ENCODE data around the gene GTF2I.
A peak's percentile ranks its signal among the peaks of the same experiment; 100 is the strongest.
"Not testable (repeated sequence)": the region's sequence is repeated elsewhere in the genome, so short reads cannot be mapped to it uniquely, and the experiment has no call there.

The GTF2I gene

DNA sequence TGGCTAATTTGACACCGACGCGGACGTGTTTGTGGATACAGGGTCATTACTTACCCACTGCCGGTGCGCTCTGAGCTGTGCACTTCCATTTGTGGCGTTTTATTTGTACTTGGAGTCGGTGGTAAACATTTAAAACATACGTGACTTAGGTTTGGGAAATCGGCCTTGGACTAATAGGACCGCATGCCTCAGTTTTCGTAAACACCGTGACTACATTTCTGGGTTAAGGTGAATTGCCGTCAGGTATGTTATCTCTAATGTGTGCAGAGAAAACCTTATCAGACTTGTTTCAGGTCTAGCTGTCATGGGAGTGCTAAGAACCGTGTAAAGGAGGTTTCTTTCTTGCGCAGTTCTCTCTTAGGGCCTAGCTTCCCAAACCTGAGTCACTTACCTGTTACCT is 64.6 kb downstream of the GTF2I start:
- FAIRE-seq (no peak), DNase-seq (ENCODE audit: insufficient read length, low spot score) (no peak)
- TF ChIP-seq POLR2A (IDR thresholded peaks at IDR 0.05; ENCODE audit: low read depth, low read length): no peak

DNA sequence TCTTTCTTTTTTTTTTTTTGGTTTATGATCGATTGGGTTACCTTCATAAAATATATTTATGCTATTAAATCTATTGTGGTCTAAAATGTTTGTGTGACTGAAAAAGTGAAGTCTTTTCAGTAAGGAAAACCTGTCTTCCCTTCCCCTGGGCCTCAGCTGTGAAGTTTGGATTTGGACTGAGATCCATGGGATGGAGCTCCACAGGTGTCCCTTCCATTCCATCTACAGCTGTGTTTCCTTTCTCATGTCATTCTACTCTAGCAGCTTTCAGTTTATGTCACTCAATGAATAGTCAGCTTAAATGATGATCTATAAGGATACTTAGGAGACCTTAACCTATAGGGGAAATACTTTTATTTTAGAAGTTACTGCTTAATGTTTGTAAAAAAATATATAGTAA is 68.3 kb downstream of the GTF2I start:
- TF ChIP-seq POLR2A (IDR thresholded peaks at IDR 0.05; ENCODE audit: low read depth, low read length): no peak
- FAIRE-seq (peak; percentile 27), DNase-seq (ENCODE audit: insufficient read length, low spot score) (no peak)

DNA sequence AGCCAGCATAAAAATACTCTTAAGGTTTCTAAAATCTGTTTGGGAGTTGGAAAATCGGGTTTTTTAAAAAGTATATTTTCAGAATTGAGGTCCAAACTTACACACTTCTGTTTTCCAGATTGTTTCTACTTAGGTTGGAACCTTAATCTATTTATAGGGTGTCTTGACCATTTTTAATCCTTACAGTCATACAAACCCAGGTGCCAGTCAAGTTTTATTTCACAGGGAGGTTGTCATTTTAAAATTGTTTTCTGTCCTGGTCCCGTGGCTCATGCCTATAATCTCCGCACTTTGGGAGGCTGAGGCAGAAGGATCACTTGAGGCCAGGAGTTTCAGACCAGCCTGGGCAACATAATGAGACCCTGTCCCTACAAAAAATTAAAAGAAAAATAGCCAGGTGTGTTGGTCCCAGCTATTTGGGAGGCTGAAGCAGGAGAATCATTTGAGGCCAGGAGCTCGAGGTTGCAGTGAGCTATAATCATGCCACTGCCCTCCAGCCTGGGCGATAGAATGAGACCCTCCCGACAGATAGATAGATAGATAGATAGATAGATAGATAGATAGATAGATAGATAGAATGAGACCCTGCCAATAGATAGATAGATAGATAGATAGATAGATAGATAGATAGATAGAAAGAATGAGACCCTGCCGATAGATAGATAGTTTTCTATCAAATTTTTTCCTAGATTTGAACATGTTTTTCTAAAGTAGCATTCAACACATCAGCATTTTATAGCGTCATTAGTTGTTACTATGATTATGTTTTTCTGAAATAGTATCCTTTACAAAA is 69.0 kb downstream of the GTF2I start:
- no peak for TF ChIP-seq POLR2A (IDR thresholded peaks at IDR 0.05; ENCODE audit: low read depth, low read length)
- DNase-seq (ENCODE audit: insufficient read length, low spot score) (no peak), FAIRE-seq (no peak)

DNA sequence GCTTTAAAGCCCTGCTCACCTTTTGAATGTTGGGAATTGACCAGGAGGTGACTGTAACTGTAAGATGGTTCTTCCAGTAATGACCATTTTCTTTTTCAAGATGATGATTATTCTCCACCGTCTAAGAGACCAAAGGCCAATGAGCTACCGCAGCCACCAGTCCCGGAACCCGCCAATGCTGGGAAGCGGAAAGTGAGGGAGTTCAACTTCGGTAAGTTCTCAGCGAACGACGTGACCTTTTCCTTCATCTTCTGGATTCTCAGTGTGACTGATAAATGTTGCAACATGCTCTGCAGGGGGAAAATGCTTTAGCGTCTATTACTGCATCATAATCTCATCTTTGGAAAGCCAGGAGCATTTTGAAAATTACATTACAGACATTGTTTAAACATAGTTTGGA is 71.2 kb downstream of the GTF2I start:
- not testable (repeated sequence) for FAIRE-seq; DNase-seq (ENCODE audit: insufficient read length, low spot score)

DNA sequence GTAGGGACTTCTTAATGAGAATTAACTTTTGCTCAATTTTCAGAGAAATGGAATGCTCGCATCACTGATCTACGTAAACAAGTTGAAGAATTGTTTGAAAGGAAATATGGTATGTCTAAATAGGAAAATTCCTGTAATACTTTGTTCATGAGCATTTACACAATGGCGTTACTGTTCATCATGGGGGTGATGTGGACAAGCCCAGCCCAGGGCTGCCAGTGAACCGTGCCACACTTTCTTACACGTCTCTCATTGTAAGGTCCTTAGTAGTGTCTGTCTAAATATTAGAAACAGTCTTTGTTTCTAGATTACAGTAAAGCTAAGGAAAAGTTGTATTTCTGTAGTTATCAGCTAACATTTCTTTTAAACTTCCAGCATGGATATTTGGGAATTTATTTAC is 72.7 kb downstream of the GTF2I start:
- not testable (repeated sequence) for DNase-seq (ENCODE audit: insufficient read length, low spot score); FAIRE-seq

DNA sequence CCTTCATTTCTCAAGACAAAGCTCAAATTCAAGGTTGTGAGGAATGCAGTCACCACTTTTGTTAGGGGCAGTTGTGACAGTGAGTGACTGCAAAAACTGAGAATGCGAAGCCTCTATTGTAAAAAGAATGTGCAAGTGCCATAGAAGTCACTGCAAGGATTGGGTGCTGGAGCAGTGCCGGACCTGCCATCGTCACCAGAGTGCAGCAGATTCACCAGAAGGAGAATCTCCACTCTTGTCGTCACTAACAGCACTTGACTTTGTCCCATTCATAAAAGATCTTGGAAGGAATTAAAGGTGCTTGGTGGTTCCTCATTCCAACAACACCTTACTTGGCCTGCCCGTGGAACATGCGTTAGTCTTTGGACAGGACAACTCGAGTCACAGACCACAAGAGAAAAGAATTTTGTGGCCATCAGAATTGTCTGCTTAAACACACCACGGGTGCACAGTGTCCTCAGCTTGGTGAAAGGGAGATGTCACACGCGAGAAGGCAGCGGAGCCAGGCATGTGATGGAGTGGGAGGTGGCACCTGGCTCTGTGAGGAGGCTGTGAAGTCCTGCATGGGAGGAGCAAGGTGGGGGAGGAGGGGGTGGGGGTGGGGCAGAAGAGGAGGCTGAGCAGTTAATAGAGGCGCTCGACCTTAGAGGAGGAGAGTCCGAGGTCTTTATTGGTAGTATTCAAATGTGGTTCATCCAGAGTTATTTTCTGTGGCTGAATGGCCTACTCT is 82.6 kb downstream of the GTF2I start:
- not testable (repeated sequence) for DNase-seq (ENCODE audit: insufficient read length, low spot score); FAIRE-seq

DNA sequence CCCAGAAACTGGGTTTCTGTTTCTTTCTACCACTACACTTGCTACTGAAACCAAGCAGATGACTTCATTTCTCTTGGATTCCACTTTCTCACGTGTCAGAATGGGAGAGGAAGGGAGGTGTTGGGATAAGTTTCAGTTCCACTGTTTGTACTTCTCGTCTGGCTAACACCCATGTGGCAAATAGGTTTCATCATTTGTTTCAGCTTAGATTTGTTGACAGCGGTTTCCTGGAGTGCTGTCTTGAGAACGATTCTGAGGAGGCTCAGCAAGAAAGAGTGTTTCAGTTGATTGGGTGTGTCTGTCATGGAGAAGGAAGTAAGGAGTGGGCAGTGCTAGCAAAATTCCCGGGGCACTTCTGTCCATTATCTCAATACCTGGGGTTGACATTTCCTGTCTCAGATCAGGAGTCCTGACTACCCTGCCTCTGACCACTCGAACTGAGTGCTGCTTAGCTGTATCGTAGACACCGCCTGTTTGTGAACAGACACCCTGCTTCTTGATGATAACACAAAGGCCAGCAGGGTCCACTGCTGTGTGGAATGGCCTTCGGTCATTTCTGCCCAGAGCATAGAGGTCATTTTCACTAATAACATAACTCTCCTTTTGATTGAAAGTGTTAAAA is 86.5 kb downstream of the GTF2I start:
- FAIRE-seq; DNase-seq (ENCODE audit: insufficient read length, low spot score): not testable (repeated sequence)

DNA sequence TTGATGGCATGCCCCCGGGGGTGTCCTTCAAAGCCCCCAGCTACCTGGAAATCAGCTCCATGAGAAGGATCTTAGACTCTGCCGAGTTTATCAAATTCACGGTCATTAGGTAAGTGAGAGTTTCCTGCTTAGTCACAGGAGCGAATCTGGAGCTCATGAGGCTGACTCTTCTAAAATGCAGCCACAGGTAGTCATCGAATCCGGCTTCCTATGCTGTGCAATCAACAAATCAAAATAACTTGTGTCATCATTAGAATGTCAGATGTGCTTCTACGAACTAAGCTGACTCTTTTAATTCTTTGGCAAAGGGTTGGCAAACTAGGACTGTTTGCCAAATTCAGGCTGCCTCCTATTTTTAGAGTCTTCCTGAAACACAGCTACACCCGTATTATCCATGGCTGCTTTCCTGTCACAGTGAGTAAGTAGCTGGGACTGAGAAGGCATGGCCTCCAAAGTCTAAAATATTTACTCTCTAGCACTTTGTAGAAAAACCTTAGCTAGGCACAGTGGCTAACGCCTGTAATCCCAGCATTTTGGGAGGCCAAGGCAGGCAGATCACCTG is 96.5 kb downstream of the GTF2I start:
- FAIRE-seq; DNase-seq (ENCODE audit: insufficient read length, low spot score): not testable (repeated sequence)

DNA sequence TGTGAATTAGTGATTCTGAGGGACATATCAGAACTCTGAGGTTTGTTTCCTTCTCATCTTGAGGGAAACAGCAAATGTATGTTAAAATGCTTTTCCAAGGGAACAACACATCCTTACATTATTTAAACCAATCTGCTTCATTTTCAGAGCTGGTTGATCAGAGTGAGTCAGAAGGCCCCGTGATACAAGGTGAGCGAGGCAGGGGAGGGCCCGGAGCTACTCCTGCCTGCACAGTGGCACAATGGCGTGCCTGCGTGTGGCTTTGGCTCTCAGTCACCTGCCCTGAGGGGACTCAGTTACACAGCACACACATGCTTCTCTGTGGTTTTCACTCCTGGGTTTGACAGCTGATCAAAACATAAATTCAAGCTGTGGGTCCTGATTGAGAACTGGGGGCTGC is 99.2 kb downstream of the GTF2I start:
- DNase-seq (ENCODE audit: insufficient read length, low spot score); FAIRE-seq: not testable (repeated sequence)

DNA sequence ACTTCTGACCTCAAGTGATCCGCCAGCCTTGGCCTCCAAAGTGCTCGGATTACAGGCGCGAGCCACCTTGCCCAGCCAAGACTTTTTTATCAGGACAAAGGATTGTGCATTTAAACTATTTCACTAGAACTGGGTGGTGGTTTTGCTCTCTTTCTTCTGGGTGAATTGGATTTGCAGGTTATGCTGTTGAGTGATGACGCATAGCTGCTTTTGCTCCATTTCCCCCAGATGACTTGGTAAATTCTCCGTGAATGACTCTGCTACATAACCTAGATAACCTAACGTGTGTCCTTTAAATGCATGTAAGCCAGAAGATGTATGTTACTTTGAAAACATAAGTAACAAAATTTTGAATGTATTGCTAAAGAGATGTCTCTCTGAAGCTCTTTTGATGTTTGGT is 100.8 kb downstream of the GTF2I start:
- not testable (repeated sequence) for FAIRE-seq; DNase-seq (ENCODE audit: insufficient read length, low spot score)

DNA sequence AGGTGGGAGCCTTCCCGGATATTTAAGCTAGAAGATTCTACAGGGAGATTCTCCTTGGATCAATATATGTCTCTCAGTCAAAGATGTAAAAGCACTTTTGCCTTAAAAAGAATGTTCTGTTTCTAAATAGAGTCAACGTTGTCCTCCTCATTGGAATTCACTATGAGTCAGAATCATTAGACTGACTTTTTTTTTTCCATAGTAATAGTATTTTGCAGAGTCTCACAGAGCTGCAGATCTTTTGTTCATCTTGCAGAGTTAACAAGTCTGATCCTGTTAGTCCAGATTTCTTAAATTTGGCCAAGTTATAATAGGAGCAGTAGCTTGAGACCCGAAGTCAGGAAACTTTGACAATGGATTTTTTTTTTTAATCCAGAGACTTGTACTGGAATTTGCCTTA is 101.5 kb downstream of the GTF2I start:
- FAIRE-seq: not testable (repeated sequence)

DNA sequence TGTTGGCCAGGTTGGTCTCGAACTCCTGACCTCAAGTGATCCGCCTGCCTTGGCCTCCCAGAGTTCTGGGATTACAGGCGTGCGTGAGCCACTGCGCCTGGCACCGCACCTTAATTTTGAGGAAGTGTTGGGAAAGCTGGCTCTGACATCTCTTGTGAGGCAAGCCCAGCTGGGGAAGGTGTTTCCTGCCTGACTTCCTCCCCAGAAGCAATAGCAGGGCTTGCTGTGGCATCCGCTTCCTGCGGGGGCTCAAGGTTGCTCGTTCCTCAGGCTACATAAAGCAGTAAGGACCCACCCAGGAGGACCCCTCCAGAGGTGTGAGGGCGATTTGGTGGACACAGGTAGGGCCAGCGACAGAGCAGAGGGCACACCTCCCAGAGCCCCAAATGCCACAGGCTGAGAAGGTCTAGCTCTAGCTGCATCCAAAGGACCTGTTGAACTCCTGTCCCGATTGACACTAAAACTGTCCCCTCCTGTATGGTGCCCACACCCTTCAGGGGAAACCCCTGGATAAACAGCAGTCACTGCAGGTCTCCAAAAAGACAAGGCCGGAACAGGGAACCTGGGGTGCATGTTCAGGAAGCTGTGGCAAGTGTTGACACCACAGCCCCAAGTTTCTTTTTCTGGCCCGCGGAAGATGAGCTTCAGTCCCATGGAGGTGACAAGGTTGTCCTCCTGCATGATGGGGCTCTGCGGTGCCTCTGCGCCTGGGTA is 107.8 kb downstream of the GTF2I start:
- not testable (repeated sequence) for DNase-seq (ENCODE audit: insufficient read length, low spot score); FAIRE-seq

More for the DNA sequence above, 101.5 kb downstream of the GTF2I start:
- DNase-seq (ENCODE audit: insufficient read length, low spot score): not testable (repeated sequence)

DNA sequence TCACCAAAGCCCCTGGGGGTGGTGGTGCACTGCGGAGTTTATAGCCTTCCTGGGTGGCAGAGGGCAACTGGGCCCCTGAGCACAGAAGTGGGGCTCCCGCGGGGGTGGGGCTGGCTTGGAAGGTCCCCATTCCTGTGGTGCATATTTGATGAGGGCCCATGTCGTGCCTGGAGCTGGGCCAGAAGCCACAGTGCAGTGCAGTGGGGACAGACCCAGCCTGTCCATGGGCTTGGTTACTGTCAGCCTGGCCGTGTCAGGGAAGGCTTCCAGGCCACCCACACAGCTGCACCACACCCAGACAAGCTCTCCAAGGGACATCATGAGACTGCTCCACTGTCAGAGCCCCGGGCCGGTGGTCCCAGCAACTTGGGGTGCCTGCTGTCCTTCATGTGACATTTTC is 109.0 kb downstream of the GTF2I start:
- FAIRE-seq; DNase-seq (ENCODE audit: insufficient read length, low spot score): not testable (repeated sequence)

DNA sequence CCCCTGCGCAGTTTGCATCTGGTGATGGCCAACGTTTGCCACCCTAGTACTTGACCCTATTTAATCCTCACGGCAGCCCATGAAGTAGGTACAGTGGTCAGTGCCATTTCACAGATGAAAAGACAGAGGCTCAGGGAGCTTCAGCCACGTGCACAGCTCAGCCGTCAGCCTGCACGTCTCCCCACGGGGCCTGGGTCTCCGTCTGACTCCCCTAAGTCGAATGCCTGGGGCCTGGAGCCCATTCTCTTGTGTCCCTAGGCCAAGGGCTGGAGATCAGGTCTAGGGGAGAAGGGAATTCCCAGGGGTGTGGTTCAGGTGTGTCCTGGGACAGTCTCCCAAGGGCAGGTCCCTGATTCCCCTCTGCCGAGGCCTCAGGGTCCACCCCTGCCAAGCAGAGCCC is 109.5 kb downstream of the GTF2I start:
- not testable (repeated sequence) for DNase-seq (ENCODE audit: insufficient read length, low spot score); FAIRE-seq

DNA sequence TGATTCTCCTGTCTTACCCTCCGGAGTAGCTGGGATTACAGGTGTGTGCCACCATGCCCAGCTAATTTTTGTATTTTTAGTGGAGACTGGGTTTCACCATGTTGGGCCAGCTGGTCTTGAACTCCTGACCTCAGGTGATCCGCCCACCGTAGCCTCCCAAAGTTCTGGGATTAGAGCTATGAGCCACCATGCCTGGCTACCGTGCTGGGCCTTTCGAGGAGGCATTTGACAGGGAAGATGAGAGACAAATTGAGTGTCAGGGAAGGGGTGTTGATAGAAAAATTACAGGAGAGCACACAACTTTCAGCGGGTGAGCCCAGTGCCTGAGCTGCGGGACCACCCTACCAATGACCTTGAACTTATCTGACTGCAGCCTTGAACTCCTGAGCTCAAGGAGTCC is 112.5 kb downstream of the GTF2I start:
- not testable (repeated sequence) for DNase-seq (ENCODE audit: insufficient read length, low spot score); FAIRE-seq

DNA sequence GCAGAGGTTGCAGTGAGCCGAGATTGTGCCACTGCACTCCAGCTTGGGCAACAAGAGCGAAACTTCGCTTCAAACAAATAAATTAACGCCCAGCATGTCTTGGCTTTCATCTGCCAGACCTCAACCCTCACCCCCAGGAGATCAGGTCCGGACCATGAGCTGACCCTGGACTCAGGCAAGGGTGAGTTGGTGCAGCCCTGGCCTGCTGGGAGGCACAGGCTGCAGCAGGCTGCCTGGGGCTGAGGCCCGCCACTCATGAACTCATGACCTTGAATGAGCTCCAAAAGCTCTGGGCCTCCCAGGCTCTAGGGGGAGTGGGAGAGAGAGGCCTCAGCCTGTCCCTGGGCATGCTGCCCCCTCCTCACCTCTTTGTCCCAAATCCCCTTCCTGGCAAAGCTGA is 114.6 kb downstream of the GTF2I start:
- DNase-seq (ENCODE audit: insufficient read length, low spot score); FAIRE-seq: not testable (repeated sequence)

DNA sequence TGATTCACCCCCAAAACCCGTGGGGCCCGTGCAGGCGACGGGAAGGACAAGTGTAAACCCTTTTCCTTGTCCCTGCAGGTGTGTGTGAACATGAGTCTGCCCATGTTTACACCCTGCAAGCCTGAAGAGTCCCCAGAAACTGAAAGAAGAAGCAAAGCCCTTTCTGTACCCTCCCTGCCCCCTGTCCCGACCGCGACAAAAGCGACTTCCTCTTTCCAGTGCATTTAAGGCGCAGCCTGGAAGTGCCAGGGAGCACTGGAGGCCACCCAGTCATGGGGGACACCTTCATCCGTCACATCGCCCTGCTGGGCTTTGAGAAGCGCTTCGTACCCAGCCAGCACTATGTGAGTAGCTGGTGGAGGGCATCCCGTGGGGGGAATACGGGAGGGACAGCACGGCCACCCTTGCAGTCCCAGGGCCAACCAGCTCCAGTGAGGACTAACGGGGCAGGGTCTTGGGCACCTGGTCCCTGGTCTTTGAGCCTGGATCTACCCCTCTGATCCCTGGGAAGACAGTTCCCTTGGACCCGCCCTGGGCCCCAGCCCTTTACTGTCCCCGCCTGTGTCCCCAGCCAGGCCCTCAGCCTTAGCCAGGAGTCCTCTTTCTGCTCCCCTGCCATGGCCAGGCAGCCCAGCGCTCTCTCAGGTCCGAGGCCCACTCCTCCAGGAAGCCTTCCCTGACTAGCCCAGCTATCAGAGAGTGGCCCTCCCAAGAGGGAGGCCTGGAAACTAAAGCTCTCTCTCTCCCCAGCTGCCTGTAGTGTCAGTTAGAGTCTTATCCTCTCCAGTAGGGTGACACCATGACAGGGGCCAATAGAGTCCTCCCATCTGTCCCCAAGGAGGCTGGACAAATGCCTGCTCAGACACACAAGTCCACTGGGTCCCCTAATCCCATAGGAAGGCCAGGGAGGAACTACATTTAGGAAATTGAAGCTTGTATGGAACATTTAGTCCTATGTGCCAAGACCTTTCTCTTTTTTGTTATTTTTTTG is 116.5 kb downstream of the GTF2I start, which contains the start of gene NCF1:
Gene NCF1, plus strand, starts transcription at position 252 of the 991 bp plus-strand sequence. Its CDS starts 21 bp downstream, at position 273.
- FAIRE-seq; DNase-seq (ENCODE audit: insufficient read length, low spot score): not testable (repeated sequence)

DNA sequence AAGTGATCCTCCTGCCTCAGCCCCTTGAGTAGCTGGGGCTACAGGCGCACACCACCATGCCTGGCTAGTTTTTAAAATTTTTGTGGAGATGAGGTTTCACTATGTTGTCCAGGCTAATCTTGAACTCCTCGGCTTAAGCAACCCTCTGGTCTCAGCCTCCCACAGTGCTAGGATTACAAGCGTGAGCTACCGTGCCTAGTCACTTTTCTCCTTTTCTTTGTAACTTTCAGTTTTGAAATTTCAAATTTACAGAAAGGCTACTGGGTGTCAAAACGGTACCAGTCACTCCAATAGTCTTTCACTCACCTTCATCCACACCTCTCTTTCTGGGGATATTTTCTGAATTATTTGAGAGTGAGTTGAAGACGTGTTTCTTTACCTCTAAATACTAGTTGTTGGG is 117.6 kb downstream of the GTF2I start:
- not testable (repeated sequence) for DNase-seq (ENCODE audit: insufficient read length, low spot score); FAIRE-seq
